Immature natural killer cell (primary cell): ENCODE data around the gene POU4F3. TPM values are rescaled to one million over a fixed set of nuclear protein-coding genes. Genes with fewer than 3 reads are reported as not detected.

Experiments
- DNase-seq, 3 donors: peaks; one replicate each; pipeline ENCODE4 v3.0.0; 2022; ENCODE audit warnings: mixed read lengths in 1 of 3
- H3K27ac Mint-ChIP-seq, 6 donors: one replicate each; pipeline ENCODE4 v1.8.0; 2020; ENCODE audit warnings: mixed read lengths in 6 of 6, mild to moderate bottlenecking in 5 of 6, inconsistent platforms in 4 of 6, moderate library complexity in 3 of 6
- H3K27me3 Mint-ChIP-seq, 3 donors: one replicate each; pipeline ENCODE4 v1.8.0; 2020 to 2021; ENCODE audit warnings: low read depth in 3 of 3, mild to moderate bottlenecking in 3 of 3, mixed read lengths in 3 of 3, moderate library complexity in 3 of 3, inconsistent platforms in 1 of 3
- H3K36me3 Mint-ChIP-seq, 3 donors: one replicate each; pipeline ENCODE4 v1.8.0; 2020; ENCODE audit warnings: mixed read lengths in 3 of 3, inconsistent platforms in 2 of 3, mild to moderate bottlenecking in 2 of 3
- H3K4me1 Mint-ChIP-seq, 2 donors: one replicate each; pipeline ENCODE4 v1.8.0; 2020; ENCODE audit warnings: inconsistent platforms in 2 of 2, mild to moderate bottlenecking in 2 of 2, mixed read lengths in 2 of 2, moderate library complexity in 1 of 2
- H3K4me3 Mint-ChIP-seq, 5 donors: one replicate each; pipeline ENCODE4 v1.8.0; 2020; ENCODE audit warnings: mild to moderate bottlenecking in 5 of 5, mixed read lengths in 5 of 5, inconsistent platforms in 3 of 5, moderate library complexity in 3 of 5
- H3K9me3 Mint-ChIP-seq, 6 donors: one replicate each; pipeline ENCODE4 v1.8.0; 2020; ENCODE audit warnings: mild to moderate bottlenecking in 6 of 6, mixed read lengths in 6 of 6, inconsistent platforms in 4 of 6, moderate library complexity in 3 of 6
- polyA plus RNA-seq, 3 donors: library from polyadenylated mRNA; unstranded; fragments of 300-500 nt; fragmentation: Illumina TruSeq; gene quantifications; one replicate each; pipeline ENCODE4 v1.2.3, GENCODE V29; 2021

The POU4F3 gene
- polyA plus RNA-seq, 3 donors from 2014 or later = not detected

DNA sequence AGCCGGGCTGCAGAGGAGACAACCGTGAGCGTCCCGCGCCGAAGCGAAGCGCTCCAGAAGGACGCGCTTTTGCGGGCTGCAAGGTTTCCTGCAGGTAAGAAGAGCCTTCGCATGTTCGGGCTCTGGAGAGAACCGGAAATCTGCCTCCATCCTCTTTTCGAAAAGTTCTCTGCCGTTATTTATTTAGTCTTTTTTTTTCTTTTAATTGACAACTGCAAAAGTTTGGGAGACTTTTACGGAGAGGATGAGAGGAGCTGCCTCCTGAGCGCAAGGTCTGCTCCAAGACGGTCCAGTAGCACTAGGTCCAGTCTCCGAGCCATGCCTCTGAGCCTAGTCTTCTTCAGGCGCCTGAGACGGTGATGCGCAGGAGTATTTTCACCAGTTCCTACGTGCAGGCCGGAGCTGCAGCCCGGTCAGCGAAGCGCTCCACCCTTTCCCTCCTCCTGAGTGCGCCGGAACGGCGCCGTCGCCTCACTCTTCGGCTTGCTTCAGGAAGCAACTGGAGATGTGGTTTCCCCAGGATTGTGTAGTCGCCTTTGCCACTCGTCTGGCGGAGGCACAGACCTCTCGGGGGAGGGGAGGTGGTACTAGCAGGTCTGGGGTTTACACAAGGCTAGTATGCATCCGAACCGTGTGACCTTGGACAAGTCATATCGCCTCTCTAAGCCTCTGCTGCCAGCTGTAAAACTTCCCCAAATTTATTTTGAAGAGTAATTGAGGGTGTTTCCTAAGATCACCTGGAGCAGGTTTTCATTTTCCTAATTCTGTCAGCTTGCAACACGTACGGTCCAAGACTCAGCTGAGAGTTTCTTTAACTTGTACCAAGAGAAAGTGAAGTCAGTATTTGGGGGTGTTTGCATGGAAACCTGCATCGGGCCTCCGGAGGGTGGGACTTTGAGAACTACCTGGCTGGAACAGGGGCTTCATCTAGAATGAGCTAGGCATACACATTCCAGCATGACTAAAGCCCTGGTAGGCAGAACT is 4.5 kb downstream of the POU4F3 start:
- no peak for DNase-seq
- Mint-ChIP-seq H3K27ac (no peak overlapping the region), H3K4me3 (peak overlapping the region in 1 of 5 donors; percentile 7), H3K9me3 (peaks cover 0 to 5% (median 1%) of the 10 kb centered on the region in 6 donors), H3K4me1 (peaks cover 5 to 7% of the 10 kb centered on the region in 2 donors), H3K36me3 (peaks cover 0 to 4% (median 3%) of the 10 kb centered on the region in 3 donors), H3K27me3 (peaks cover 21 to 38% (median 36%) of the 10 kb centered on the region in 3 donors)

DNA sequence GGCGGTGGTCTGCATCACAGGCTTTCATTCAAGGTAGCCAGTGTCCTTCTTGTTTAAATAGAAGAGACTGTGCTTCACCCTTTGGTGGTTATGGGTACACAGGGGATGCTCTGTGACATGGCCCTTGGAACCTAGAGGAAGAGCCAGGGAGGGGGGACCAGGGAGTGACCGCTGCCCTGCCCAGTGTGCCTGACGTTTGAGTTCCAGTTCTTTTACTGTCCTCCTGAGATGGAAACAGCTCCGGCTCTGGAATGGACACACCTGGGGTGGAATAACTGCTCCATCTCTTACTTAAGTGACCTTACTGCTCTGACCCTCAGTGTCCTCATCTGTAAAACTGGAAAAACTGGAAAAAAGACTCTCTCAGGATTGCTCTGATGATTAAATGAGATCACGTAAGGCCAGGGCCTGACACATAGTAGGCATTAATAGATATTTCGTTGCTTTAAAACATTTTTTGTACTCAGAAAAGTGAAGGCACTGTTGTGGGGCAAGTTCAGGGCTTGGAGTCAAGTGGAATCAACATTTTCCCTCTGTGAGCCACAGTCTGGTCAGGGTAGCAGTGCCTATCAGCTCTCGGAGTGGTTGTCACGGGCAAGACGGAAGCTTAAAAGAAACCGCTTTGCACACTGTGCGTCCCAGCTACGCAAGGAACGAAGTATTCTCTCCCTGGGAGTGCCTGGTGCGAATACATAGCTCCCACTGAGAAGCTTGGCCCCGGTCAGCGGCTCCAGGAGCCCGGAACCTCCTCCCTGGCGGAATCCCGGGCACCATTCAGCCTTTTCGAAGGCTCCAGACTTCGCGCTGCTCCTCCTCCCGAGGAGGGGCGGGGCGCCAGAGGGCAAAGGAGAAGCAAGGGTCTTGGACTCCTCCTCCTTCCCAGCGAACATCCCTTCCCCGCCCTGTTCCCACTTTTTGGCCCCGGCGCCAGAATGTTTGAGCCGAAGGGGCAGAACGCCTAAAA is 5.8 kb downstream of the POU4F3 start:
- Mint-ChIP-seq H3K9me3 (peaks cover 0 to 5% (median 1%) of the 10 kb centered on the region in 6 donors), H3K4me3 (peak overlapping the region in 2 of 5 donors; percentile 30 to 35), H3K27me3 (peaks cover 20 to 43% (median 30%) of the 10 kb centered on the region in 3 donors), H3K36me3 (peaks cover 0 to 4% (median 3%) of the 10 kb centered on the region in 3 donors), H3K27ac (no peak overlapping the region), H3K4me1 (peaks cover 5 to 7% of the 10 kb centered on the region in 2 donors)
- DNase-seq = no peak

DNA sequence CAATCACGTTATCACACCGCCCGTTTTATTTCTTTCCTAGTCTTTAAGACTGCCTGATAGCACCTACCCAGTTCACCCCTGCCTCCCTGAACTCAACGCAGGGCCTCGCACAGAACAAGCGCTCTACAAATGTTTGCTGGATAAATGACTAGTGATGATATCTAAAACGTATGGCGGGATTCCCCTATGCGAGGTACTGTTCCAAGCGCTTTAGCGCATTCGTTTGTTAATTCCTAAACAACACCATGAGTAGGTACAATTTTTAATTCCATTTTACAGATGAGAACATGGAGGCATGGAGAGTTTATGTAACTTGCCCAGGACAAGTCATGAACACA is 6.6 kb downstream of the POU4F3 start:
- Mint-ChIP-seq H3K36me3 (peaks cover 0 to 4% (median 3%) of the 10 kb centered on the region in 3 donors), H3K27me3 (peaks cover 17 to 35% (median 27%) of the 10 kb centered on the region in 3 donors), H3K4me1 (peaks cover 5 to 7% of the 10 kb centered on the region in 2 donors), H3K9me3 (peaks cover 0 to 5% (median 1%) of the 10 kb centered on the region in 6 donors), H3K27ac (no peak overlapping the region), H3K4me3 (peak overlapping the region in 1 of 5 donors; percentile 49)
- no peak for DNase-seq

GRCh38 chr5:146345578-146346366 is 7.1 kb downstream of the POU4F3 start:
- Mint-ChIP-seq H3K9me3 (peaks cover 0 to 7% (median 0%) of the 10 kb centered on the region in 6 donors), H3K4me3 (no peak overlapping the region), H3K36me3 (peaks cover 0 to 4% (median 3%) of the 10 kb centered on the region in 3 donors), H3K27ac (no peak overlapping the region), H3K27me3 (peaks cover 15 to 32% (median 23%) of the 10 kb centered on the region in 3 donors), H3K4me1 (peaks cover 5 to 6% of the 10 kb centered on the region in 2 donors)
- DNase-seq = no peak

DNA sequence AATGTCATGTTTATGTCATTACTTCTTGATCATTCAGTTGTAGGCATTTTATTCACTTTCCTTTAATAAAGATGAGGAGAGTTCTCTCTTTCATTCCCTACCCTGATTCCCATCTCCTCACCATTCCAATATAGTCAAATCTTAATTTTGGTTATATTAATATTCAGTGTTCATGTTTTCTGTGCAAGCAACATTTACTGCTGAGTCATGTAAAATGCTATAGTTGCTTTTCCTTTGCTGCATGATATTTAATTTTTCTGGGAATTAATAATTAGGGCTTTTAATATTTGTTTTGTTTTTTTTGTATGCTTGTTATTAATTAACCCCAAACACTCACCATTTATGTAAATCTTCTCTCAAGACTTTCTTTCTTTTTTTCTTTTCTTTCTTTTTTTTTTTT is 18.5 kb downstream of the POU4F3 start:
- H3K36me3 Mint-ChIP-seq = no peaks in the 10 kb centered on the region
- peaks cover 0 to 5% (median 0%) of the 10 kb centered on the region in 6 donors for H3K9me3 Mint-ChIP-seq
- H3K4me1 Mint-ChIP-seq = no peaks in the 10 kb centered on the region
- no peak for DNase-seq
- no peak overlapping the region for H3K27ac Mint-ChIP-seq
- H3K4me3 Mint-ChIP-seq = no peak overlapping the region
- H3K27me3 Mint-ChIP-seq = peaks cover 2 to 5% (median 2%) of the 10 kb centered on the region in 3 donors

- DNase-seq = no peak
- Mint-ChIP-seq H3K4me3 (no peak overlapping the region), H3K27ac (no peak overlapping the region), H3K27me3 (peaks cover 4 to 10% (median 5%) of the 10 kb centered on the region in 3 donors), H3K9me3 (peaks cover 0 to 5% (median 0%) of the 10 kb centered on the region in 6 donors), H3K4me1 (no peaks in the 10 kb centered on the region), H3K36me3 (no peaks in the 10 kb centered on the region)
These were observed 21.2 kb downstream of the POU4F3 start for GRCh38 chr5:146359836-146360235.

- Mint-ChIP-seq H3K27ac (no peak overlapping the region), H3K4me1 (no peaks in the 10 kb centered on the region), H3K9me3 (peaks cover 0 to 3% (median 0%) of the 10 kb centered on the region in 6 donors), H3K27me3 (peaks cover 6 to 11% (median 8%) of the 10 kb centered on the region in 3 donors), H3K36me3 (no peaks in the 10 kb centered on the region), H3K4me3 (no peak overlapping the region)
- DNase-seq = no peak
These were observed 24.7 kb downstream of the POU4F3 start for GRCh38 chr5:146363161-146363874.

GRCh38 chr5:146365618-146366017 is 27.0 kb downstream of the POU4F3 start:
- no peak overlapping the region for H3K4me3 Mint-ChIP-seq
- H3K4me1 Mint-ChIP-seq = no peaks in the 10 kb centered on the region
- H3K9me3 Mint-ChIP-seq = peaks cover 0 to 3% (median 0%) of the 10 kb centered on the region in 6 donors
- H3K27me3 Mint-ChIP-seq = peaks cover 8 to 11% (median 9%) of the 10 kb centered on the region in 3 donors
- DNase-seq = no peak
- no peak overlapping the region for H3K27ac Mint-ChIP-seq
- no peaks in the 10 kb centered on the region for H3K36me3 Mint-ChIP-seq

DNA sequence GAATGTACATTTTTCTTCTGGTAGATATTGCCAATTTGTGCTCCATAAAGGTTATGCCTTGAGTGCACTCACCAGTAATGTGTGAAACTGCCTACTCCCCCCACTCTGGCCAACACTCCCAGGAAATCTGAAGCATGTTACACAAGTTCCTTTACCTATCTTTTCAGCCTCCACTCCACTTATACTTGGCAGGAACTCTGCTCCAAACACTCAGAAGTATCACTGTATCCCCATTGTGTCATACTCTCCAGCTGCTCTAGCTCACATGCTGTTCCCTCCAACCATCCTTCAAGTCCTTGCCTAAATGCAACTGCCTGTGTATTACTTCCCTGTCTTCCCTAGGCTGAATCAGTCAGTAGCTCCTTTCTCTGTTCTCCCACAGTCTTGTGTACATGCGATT is 28.3 kb downstream of the POU4F3 start:
- H3K27me3 Mint-ChIP-seq = peaks cover 8 to 11% (median 9%) of the 10 kb centered on the region in 3 donors
- no peak for DNase-seq
- no peaks in the 10 kb centered on the region for H3K36me3 Mint-ChIP-seq
- no peaks in the 10 kb centered on the region for H3K9me3 Mint-ChIP-seq
- H3K4me1 Mint-ChIP-seq = no peaks in the 10 kb centered on the region
- no peak overlapping the region for H3K27ac Mint-ChIP-seq
- no peak overlapping the region for H3K4me3 Mint-ChIP-seq

DNA sequence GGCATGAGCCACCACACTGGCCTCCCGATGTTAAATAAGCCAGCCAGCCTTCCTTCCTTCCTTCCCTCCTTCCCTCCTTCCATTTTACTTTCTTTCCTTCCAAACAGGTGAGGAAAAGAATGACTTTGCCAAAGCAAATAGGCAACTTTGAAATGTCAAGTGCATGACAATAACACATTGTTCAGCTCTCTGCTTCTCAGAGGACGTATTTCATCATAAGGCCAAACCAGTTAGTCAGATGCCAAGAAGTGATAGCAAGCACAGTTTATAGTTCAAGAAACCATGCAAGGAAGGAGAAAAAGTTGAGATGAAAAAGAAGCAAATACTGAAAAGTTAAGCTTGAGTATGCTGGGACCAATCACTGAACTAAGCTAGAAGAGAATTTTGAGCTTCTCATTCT is 29.5 kb downstream of the POU4F3 start:
- Mint-ChIP-seq H3K4me3 (no peak overlapping the region), H3K36me3 (no peaks in the 10 kb centered on the region), H3K27ac (no peak overlapping the region), H3K27me3 (peaks cover 8 to 9% (median 8%) of the 10 kb centered on the region in 3 donors), H3K9me3 (no peaks in the 10 kb centered on the region), H3K4me1 (no peaks in the 10 kb centered on the region)
- no peak for DNase-seq

GRCh38 chr5:146369691-146370090 is 31.1 kb downstream of the POU4F3 start:
- no peak overlapping the region for H3K27ac Mint-ChIP-seq
- no peak for DNase-seq
- H3K4me3 Mint-ChIP-seq = no peak overlapping the region
- H3K9me3 Mint-ChIP-seq = no peaks in the 10 kb centered on the region
- H3K4me1 Mint-ChIP-seq = no peaks in the 10 kb centered on the region
- peaks cover 5 to 8% (median 7%) of the 10 kb centered on the region in 3 donors for H3K27me3 Mint-ChIP-seq
- no peaks in the 10 kb centered on the region for H3K36me3 Mint-ChIP-seq

GRCh38 chr5:146376821-146377220 is 38.2 kb downstream of the POU4F3 start:
- no peaks in the 10 kb centered on the region for H3K4me1 Mint-ChIP-seq
- H3K36me3 Mint-ChIP-seq = no peaks in the 10 kb centered on the region
- peaks cover 4 to 13% (median 9%) of the 10 kb centered on the region in 3 donors for H3K27me3 Mint-ChIP-seq
- no peak for DNase-seq
- no peak overlapping the region for H3K27ac Mint-ChIP-seq
- no peaks in the 10 kb centered on the region for H3K9me3 Mint-ChIP-seq
- H3K4me3 Mint-ChIP-seq = no peak overlapping the region
